MCF 10A (cell line): Measurements from ENCODE around the gene TSTD1. TPM values are rescaled to one million over a fixed set of nuclear protein-coding genes. Genes with fewer than 3 reads are reported as not detected.

Experiments used
- BruUV-seq: library from RNA; stranded (reverse); fragments of 400-500 nt; replicated peaks from 2 replicates; lab custom pipeline; 2021; lab: Mats Ljungman, UMichigan
- CTCF ChIA-PET: fragments of 300-600 bp; sonication (Branson Sonifier 250); formaldehyde crosslinking; extraction: SDS; loops from one replicate; lab custom pipeline; 2021; ENCODE audit warnings: antibody characterized with exemption, inconsistent platforms; lab: Yijun Ruan, JAX
- POLR2A ChIA-PET: fragments of 300-600, 350-650 bp; sonication (Branson Sonifier 250); formaldehyde crosslinking; extraction: SDS; loops from one replicate; lab custom pipeline; 2020; ENCODE audit warnings: antibody characterized with exemption, inconsistent platforms; lab: Yijun Ruan, JAX
- DNase-seq: peaks from one replicate; pipeline ENCODE4 v3.0.0-alpha.2; 2018; ENCODE audit not compliant: unreplicated experiment
- H3K27ac Mint-ChIP-seq: one replicate; pipeline ENCODE4 v1.8.0; 2022; ENCODE audit warnings: mild to moderate bottlenecking, low read depth, mixed read lengths; ENCODE audit not compliant: unreplicated experiment
- H3K27me3 Mint-ChIP-seq: one replicate; pipeline ENCODE4 v1.8.0; 2022; ENCODE audit warnings: mixed read lengths; ENCODE audit not compliant: insufficient read depth, unreplicated experiment
- H3K36me3 Mint-ChIP-seq: one replicate; pipeline ENCODE4 v1.8.0; 2022; ENCODE audit warnings: mild to moderate bottlenecking, moderate library complexity, mixed read lengths; ENCODE audit not compliant: insufficient read depth, unreplicated experiment
- H3K4me1 Mint-ChIP-seq: one replicate; pipeline ENCODE4 v1.8.0; 2022; ENCODE audit warnings: mixed read lengths; ENCODE audit not compliant: insufficient read depth, unreplicated experiment
- H3K4me3 Mint-ChIP-seq: one replicate; pipeline ENCODE4 v1.8.0; 2022; ENCODE audit warnings: mild to moderate bottlenecking, moderate library complexity, mixed read lengths; ENCODE audit not compliant: unreplicated experiment
- H3K9me3 Mint-ChIP-seq: one replicate; pipeline ENCODE4 v1.8.0; 2022; ENCODE audit warnings: mixed read lengths; ENCODE audit not compliant: unreplicated experiment
- CTCF ChIP-seq: fragments of 200-600 bp; IDR thresholded peaks from one replicate; pipeline ENCODE4 v1.8.0; 2022; ENCODE audit warnings: antibody characterized with exemption, mild to moderate bottlenecking; ENCODE audit not compliant: unreplicated experiment
- intact Hi-C: fragments of 100-400 bp; cut with micrococcal nuclease; formaldehyde crosslinking; loops from 2 replicates; pipeline ENCODE4 v1.14.1; 2022
- total RNA-seq: library from RNA; stranded (reverse); gene quantifications from 2 replicates; pipeline ENCODE4 v1.2.3, GENCODE V29; 2022

The TSTD1 gene
- total RNA-seq, 1 experiment from 2014 or later = 35.2 TPM

- DNase-seq = peak; percentile 96
- peaks cover 17% of the 10 kb centered on the region for H3K36me3 Mint-ChIP-seq
- intact Hi-C loops = loop anchor here (1.0 kb wide), 2 partner anchors 40 to 82 kb away; no protein-coding TSS in a partner anchor
These were observed 36.1 kb upstream of the TSTD1 start for GRCh38 chr1:161074676-161075368.

GRCh38 chr1:161073474-161074121 is 34.8 kb upstream of the TSTD1 start:
- Mint-ChIP-seq H3K27me3 (no peaks in the 10 kb centered on the region), H3K36me3 (peaks cover 17% of the 10 kb centered on the region), H3K9me3 (no peaks in the 10 kb centered on the region), H3K4me1 (peaks cover 50% of the 10 kb centered on the region), H3K4me3 (peak overlapping the region; percentile 90), H3K27ac (peak overlapping the region; percentile 95)
- no TSS peak for BruUV-seq
- ChIA-PET CTCF (interaction anchor here (0.5 to 14.2 kb wide), 33 partner anchors 9 to 944 kb away, joined by 3 to 331 read pairs (median 4); partner anchors contain the start of genes F11R, KLHDC9 and USF1), POLR2A (interaction anchor here (0.5 to 7.3 kb wide), 29 partner anchors 9 to 423 kb away, joined by 3 to 122 read pairs (median 6); partner anchors contain the start of genes DEDD, F11R, NIT1 and PFDN2)
- intact Hi-C loops = loop anchor here (1.0 to 2.0 kb wide), 5 partner anchors 10 to 80 kb away; partner anchors contain the start of gene DEDD
- TF ChIP-seq CTCF = peak; percentile 27
- DNase-seq = peak; percentile 95

More at GRCh38 chr1:161074676-161075368, 36.1 kb upstream of the TSTD1 start:
- peak overlapping the region; percentile 90 for H3K4me3 Mint-ChIP-seq
- CTCF ChIA-PET = interaction anchor here (0.6 to 14.2 kb wide), 18 partner anchors 9 to 348 kb away, joined by 3 to 331 read pairs (median 5); partner anchors contain the start of genes F11R, KLHDC9, NIT1 and PFDN2
- no TSS peak for BruUV-seq
- no peaks in the 10 kb centered on the region for H3K9me3 Mint-ChIP-seq
- H3K27ac Mint-ChIP-seq = peak overlapping the region; percentile 95
- POLR2A ChIA-PET = interaction anchor here (0.5 to 7.3 kb wide), 30 partner anchors 9 to 425 kb away, joined by 3 to 122 read pairs (median 5); partner anchors contain the start of genes DEDD, F11R, NIT1 and PFDN2
- H3K27me3 Mint-ChIP-seq = no peaks in the 10 kb centered on the region
- peaks cover 48% of the 10 kb centered on the region for H3K4me1 Mint-ChIP-seq
- no peak for TF ChIP-seq CTCF

GRCh38 chr1:161072751-161073449 is 34.1 kb upstream of the TSTD1 start:
- no TSS peak for BruUV-seq
- H3K27me3 Mint-ChIP-seq = no peaks in the 10 kb centered on the region
- ChIA-PET CTCF (interaction anchor here (0.6 to 14.2 kb wide), 32 partner anchors 7 to 769 kb away, joined by 3 to 331 read pairs (median 4); partner anchors contain the start of genes F11R, KLHDC9 and USF1), POLR2A (interaction anchor here (0.7 to 7.3 kb wide), 19 partner anchors 8 to 121 kb away, joined by 3 to 122 read pairs (median 9); partner anchors contain the start of genes DEDD, F11R, NIT1 and PFDN2)
- H3K4me1 Mint-ChIP-seq = peaks cover 51% of the 10 kb centered on the region
- peak overlapping the region; percentile 95 for H3K27ac Mint-ChIP-seq
- no peak for TF ChIP-seq CTCF
- peak overlapping the region; percentile 90 for H3K4me3 Mint-ChIP-seq
- no peaks in the 10 kb centered on the region for H3K9me3 Mint-ChIP-seq
- intact Hi-C loops = loop anchor here (1.0 to 2.0 kb wide), 3 partner anchors 10 to 60 kb away; partner anchors contain the start of gene DEDD
- DNase-seq = no peak
- peaks cover 17% of the 10 kb centered on the region for H3K36me3 Mint-ChIP-seq
